Measurements from ENCODE around the gene TTC39A. TPM values are rescaled to one million over a fixed set of nuclear protein-coding genes. Genes with fewer than 3 reads are reported as not detected.

The TTC39A gene
- total and polyA plus RNA-seq, 7 donors, result 0.48 to 12.4 (median 6.0) TPM

GRCh38 chr1:51313268-51313852 is 17.0 kb downstream of the TTC39A start:
- ATAC-seq (peak in 1 of 4 donors; percentile 7), DNase-seq (no peak)
- Histone ChIP-seq H3K4me1 (no peaks in the 10 kb centered on the region), H3K27ac (no peak overlapping the region), H3K4me3 (no peak overlapping the region), H3K27me3 (ENCODE audit: insufficient read depth in 3 of 3, low read length in 2 of 3) (peaks cover 0 to 2% (median 0%) of the 10 kb centered on the region in 3 donors), H3K9me3 (no peaks in the 10 kb centered on the region), H3K36me3 (ENCODE audit: insufficient read depth in 1 of 2, low read depth in 1 of 2) (no peaks in the 10 kb centered on the region)
- 87 to 94% (median 88%) methylated on average over 5 of the region's 5 CpGs for WGBS, 3 donors
- intact Hi-C loops (cut with DNase I), result no loop called here
- no peak for TF ChIP-seq CTCF (IDR thresholded peaks at IDR 0.05)

GRCh38 chr1:51312718-51313117 is 17.6 kb downstream of the TTC39A start:
- no peak for ATAC-seq
- Histone ChIP-seq H3K27ac (no peak overlapping the region), H3K9me3 (no peaks in the 10 kb centered on the region), H3K27me3 (ENCODE audit: insufficient read depth in 3 of 3, low read length in 2 of 3) (peaks cover 0 to 2% (median 0%) of the 10 kb centered on the region in 3 donors), H3K36me3 (ENCODE audit: insufficient read depth in 1 of 2, low read depth in 1 of 2) (no peaks in the 10 kb centered on the region), H3K4me1 (no peaks in the 10 kb centered on the region), H3K4me3 (no peak overlapping the region)
- WGBS, 3 donors, result 70 to 79% (median 71%) methylated on average over 4 of the region's 4 CpGs
- DNase-seq, result no peak
- TF ChIP-seq CTCF (IDR thresholded peaks at IDR 0.05), result no peak
- intact Hi-C loops (cut with DNase I), result no loop called here

DNA sequence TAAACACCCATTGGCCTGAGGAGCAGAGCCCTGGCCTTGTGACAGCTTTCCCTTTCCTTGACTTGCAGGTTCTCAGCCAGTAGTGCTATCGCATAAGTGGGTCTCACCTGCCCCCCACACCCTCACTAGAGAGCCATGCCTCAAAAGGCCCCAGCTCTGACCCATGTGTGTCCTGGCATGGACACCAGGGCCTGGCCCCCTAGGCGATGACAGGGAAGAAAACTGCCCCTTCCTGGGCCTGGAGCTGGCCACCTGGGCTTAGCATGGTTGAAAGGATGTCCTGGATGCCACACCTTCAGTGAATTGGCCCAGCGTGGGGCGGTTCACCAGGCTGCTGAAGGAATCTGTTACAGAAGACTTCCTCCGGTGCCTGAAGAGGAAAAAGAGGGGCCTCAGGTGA is 18.5 kb downstream of the TTC39A start:
- peaks cover 0 to 2% (median 0%) of the 10 kb centered on the region in 3 donors for H3K27me3 ChIP-seq (ENCODE audit: insufficient read depth in 3 of 3, low read length in 2 of 3)
- intact Hi-C loops (cut with DNase I), result no loop called here
- 91 to 97% (median 93%) methylated on average over 5 of the region's 5 CpGs for WGBS, 3 donors
- no peak for ATAC-seq
- no peaks in the 10 kb centered on the region for H3K4me1 ChIP-seq
- H3K9me3 ChIP-seq, result no peaks in the 10 kb centered on the region
- no peak overlapping the region for H3K27ac ChIP-seq
- DNase-seq, result no peak
- no peak overlapping the region for H3K4me3 ChIP-seq
- H3K36me3 ChIP-seq (ENCODE audit: insufficient read depth in 1 of 2, low read depth in 1 of 2), result no peaks in the 10 kb centered on the region
- no peak for TF ChIP-seq CTCF (IDR thresholded peaks at IDR 0.05)

DNA sequence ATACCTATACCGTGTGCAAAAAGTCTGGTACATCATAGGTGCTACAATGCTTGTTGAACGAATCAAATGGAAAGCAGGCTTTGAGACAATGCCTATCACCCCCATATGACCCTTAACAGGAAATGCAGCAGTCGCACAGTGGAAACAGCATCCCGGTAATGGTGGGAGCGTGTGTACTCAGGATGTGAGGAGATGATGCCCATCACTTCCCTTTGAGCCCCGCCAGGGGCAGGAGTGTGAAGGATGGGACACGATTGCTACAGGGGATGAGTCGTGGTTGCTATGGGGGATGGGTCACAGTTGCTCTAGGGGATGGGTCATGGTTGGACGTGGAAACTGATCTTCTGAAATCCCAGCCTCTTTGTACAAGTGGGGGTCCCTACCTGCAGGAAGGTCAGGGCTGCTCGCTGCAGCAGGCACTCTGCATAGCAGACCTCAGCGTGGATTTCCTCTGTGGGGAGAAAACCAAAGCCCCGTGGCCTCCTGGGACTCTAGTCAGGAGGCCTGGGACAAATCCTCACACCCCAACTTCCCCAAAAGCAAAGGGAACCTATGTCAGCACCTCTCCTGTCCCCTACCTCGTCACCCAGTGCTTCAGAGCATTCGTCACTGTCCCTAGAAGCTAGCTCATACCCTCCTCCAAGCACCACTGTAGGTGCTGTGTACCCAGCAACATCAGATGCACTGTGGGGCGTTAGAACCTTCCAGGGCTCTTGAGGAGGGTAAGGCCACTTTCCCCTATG is 19.3 kb downstream of the TTC39A start:
- no peaks in the 10 kb centered on the region for H3K36me3 ChIP-seq (ENCODE audit: insufficient read depth in 1 of 2, low read depth in 1 of 2)
- intact Hi-C loops (cut with DNase I), result no loop called here
- no peak overlapping the region for H3K4me3 ChIP-seq
- no peak overlapping the region for H3K27ac ChIP-seq
- no peaks in the 10 kb centered on the region for H3K4me1 ChIP-seq
- peaks cover 0 to 2% (median 0%) of the 10 kb centered on the region in 3 donors for H3K27me3 ChIP-seq (ENCODE audit: insufficient read depth in 3 of 3, low read length in 2 of 3)
- no peaks in the 10 kb centered on the region for H3K9me3 ChIP-seq
- ATAC-seq (no peak), DNase-seq (no peak)
- WGBS, 3 donors, result 64 to 68% (median 68%) methylated on average over 15 of the region's 15 CpGs
- no peak for TF ChIP-seq CTCF (IDR thresholded peaks at IDR 0.05)
